ENCODE data around the gene NMS.

NMS gene, protein sequence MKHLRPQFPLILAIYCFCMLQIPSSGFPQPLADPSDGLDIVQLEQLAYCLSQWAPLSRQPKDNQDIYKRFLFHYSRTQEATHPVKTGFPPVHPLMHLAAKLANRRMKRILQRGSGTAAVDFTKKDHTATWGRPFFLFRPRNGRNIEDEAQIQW

GRCh38 chr2:100470182-100470581 is at the start of gene NMS:
Gene NMS (plus strand): TSS chr2:100470482. CDS start chr2:100470489, 7 bp downstream.
- Histone ChIP-seq H3K4me1 (ENCODE audit: control insufficient read depth, insufficient read depth, low read length) (peaks cover 3% of the 10 kb centered on the region), H3K9ac (ENCODE audit: low read depth, low read length) (no peak within 1 kb of the TSS), H3K9me3 (ENCODE audit: control insufficient read depth, insufficient read depth, low read length) (no peaks in the 10 kb centered on the region), H3K36me3 (ENCODE audit: control insufficient read depth, insufficient read depth, low read length) (no peaks in the 10 kb centered on the region), H3K4me3 (ENCODE audit: low read depth, low read length) (peak within 1 kb of the TSS; percentile 40), H3K27me3 (ENCODE audit: control insufficient read depth, insufficient read depth, low read length) (peaks cover 2% of the 10 kb centered on the region)

GRCh38 chr2:100422320-100423055 is 47.8 kb upstream of the NMS start:
- no peaks in the 10 kb centered on the region for H3K9me3 ChIP-seq (ENCODE audit: control insufficient read depth, insufficient read depth, low read length)
- no peak overlapping the region for H3K9ac ChIP-seq (ENCODE audit: low read depth, low read length)
- H3K27me3 ChIP-seq (ENCODE audit: control insufficient read depth, insufficient read depth, low read length): no peaks in the 10 kb centered on the region
- H3K4me1 ChIP-seq (ENCODE audit: control insufficient read depth, insufficient read depth, low read length): no peaks in the 10 kb centered on the region
- H3K36me3 ChIP-seq (ENCODE audit: control insufficient read depth, insufficient read depth, low read length): no peaks in the 10 kb centered on the region
- no peak overlapping the region for H3K4me3 ChIP-seq (ENCODE audit: low read depth, low read length)

DNA sequence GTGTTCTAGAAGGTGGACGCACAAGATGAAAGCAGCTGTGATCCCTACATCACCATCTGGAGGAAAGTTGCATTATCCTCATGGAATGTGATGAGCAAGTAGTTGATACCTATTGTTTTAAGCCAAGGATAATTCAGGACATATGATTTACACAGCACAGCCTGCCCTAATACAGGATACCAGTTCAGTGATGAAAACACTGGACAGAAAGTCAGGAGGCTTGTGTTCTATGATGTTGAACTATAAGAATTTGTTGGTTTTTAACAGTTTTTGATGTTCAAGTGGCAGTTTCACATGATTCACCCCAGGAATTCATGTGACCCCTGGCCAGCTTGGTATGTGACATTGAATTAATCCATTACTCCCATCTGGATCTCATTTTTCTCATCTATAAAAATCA is 46.7 kb upstream of the NMS start:
- Histone ChIP-seq H3K36me3 (ENCODE audit: control insufficient read depth, insufficient read depth, low read length) (no peaks in the 10 kb centered on the region), H3K27me3 (ENCODE audit: control insufficient read depth, insufficient read depth, low read length) (no peaks in the 10 kb centered on the region), H3K9ac (ENCODE audit: low read depth, low read length) (no peak overlapping the region), H3K4me1 (ENCODE audit: control insufficient read depth, insufficient read depth, low read length) (no peaks in the 10 kb centered on the region), H3K4me3 (ENCODE audit: low read depth, low read length) (no peak overlapping the region), H3K9me3 (ENCODE audit: control insufficient read depth, insufficient read depth, low read length) (no peaks in the 10 kb centered on the region)

- Histone ChIP-seq H3K9me3 (ENCODE audit: control insufficient read depth, insufficient read depth, low read length) (no peaks in the 10 kb centered on the region), H3K9ac (ENCODE audit: low read depth, low read length) (no peak overlapping the region), H3K4me1 (ENCODE audit: control insufficient read depth, insufficient read depth, low read length) (no peaks in the 10 kb centered on the region), H3K36me3 (ENCODE audit: control insufficient read depth, insufficient read depth, low read length) (no peaks in the 10 kb centered on the region), H3K4me3 (ENCODE audit: low read depth, low read length) (no peak overlapping the region), H3K27me3 (ENCODE audit: control insufficient read depth, insufficient read depth, low read length) (no peaks in the 10 kb centered on the region)
Measured at GRCh38 chr2:100424277-100424875, 45.9 kb upstream of the NMS start.

GRCh38 chr2:100425107-100425506 is 45.2 kb upstream of the NMS start:
- Histone ChIP-seq H3K4me3 (ENCODE audit: low read depth, low read length) (no peak overlapping the region), H3K9me3 (ENCODE audit: control insufficient read depth, insufficient read depth, low read length) (no peaks in the 10 kb centered on the region), H3K36me3 (ENCODE audit: control insufficient read depth, insufficient read depth, low read length) (no peaks in the 10 kb centered on the region), H3K4me1 (ENCODE audit: control insufficient read depth, insufficient read depth, low read length) (no peaks in the 10 kb centered on the region), H3K27me3 (ENCODE audit: control insufficient read depth, insufficient read depth, low read length) (no peaks in the 10 kb centered on the region), H3K9ac (ENCODE audit: low read depth, low read length) (no peak overlapping the region)

DNA sequence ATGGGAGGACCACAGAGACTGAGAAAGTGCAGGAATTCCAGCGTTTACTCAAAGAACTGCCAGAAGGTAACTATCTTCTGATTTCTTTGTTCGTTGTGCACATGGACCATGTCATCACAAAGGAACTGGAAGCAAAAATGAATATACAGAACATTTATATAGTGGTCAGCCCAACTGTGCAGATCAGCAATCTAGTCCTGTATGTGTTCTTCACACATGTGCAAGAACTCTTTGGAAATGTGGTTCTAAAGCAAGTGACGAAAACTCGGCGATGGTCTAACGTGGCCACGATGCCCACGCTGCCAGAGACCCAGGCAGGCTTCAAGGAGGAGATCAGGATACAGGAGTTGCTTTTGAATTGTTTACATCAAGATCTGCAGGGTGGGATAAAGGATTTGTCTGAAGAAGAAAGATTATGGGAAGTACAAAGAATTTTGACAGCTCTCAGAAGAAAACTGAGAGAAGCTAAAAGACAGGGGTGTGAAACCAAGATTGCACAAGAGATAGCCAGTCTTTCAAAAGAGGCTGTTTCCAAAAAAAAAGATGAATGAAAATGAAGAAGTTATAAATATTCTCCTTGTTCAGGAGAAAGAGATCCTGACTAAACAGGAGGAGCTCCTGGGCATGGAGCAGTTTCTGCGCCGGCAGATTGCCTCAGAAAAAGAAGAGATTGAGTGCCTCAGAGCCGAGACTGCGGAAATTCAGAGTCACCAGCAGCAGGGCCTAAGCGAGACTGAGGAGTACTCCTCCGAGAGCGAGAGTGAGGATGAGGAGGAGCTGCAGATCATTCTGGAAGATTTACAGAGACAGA is 44.5 kb upstream of the NMS start:
- no peaks in the 10 kb centered on the region for H3K27me3 ChIP-seq (ENCODE audit: control insufficient read depth, insufficient read depth, low read length)
- no peak overlapping the region for H3K9ac ChIP-seq (ENCODE audit: low read depth, low read length)
- H3K4me1 ChIP-seq (ENCODE audit: control insufficient read depth, insufficient read depth, low read length): no peaks in the 10 kb centered on the region
- no peaks in the 10 kb centered on the region for H3K36me3 ChIP-seq (ENCODE audit: control insufficient read depth, insufficient read depth, low read length)
- no peak overlapping the region for H3K4me3 ChIP-seq (ENCODE audit: low read depth, low read length)
- H3K9me3 ChIP-seq (ENCODE audit: control insufficient read depth, insufficient read depth, low read length): no peaks in the 10 kb centered on the region

DNA sequence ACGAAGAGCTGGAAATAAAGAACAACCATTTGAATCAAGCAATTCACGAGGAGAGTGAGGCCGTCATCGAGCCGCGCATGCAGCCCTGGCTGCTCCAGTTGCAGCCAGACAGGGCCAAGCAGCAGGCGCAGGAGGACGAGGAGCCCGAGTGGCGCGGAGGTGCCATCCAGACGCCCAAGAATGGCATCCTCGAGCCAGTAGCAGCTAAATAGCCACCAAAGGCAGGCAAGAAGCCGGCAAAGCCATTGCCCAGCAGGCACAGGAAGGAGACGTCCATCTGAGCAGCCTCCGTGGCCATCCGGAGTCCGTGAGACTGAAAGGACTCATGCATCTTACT is 43.9 kb upstream of the NMS start:
- no peaks in the 10 kb centered on the region for H3K27me3 ChIP-seq (ENCODE audit: control insufficient read depth, insufficient read depth, low read length)
- no peak overlapping the region for H3K9ac ChIP-seq (ENCODE audit: low read depth, low read length)
- no peaks in the 10 kb centered on the region for H3K4me1 ChIP-seq (ENCODE audit: control insufficient read depth, insufficient read depth, low read length)
- H3K36me3 ChIP-seq (ENCODE audit: control insufficient read depth, insufficient read depth, low read length): no peaks in the 10 kb centered on the region
- no peak overlapping the region for H3K4me3 ChIP-seq (ENCODE audit: low read depth, low read length)
- H3K9me3 ChIP-seq (ENCODE audit: control insufficient read depth, insufficient read depth, low read length): no peaks in the 10 kb centered on the region

DNA sequence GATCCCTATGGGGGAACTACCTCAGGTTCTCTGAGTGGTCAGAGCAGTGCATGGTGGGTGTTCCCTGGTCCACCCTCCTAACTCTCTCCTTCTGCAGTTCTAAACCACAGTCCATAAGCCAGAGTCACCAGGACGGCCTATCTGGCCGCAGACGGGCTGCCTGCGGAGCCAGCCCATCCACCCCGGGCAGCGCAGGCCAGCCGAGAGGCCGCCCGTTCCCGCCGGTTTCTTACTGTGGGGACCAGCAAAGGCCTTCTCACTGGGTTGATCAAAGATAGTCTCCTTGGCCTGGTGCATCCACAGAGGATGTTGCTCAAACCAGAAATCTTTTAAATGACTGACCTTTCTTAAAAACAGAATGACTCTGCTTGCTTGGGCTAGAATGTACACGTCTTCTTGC is 43.2 kb upstream of the NMS start:
- Histone ChIP-seq H3K4me1 (ENCODE audit: control insufficient read depth, insufficient read depth, low read length) (no peaks in the 10 kb centered on the region), H3K9ac (ENCODE audit: low read depth, low read length) (no peak overlapping the region), H3K36me3 (ENCODE audit: control insufficient read depth, insufficient read depth, low read length) (no peaks in the 10 kb centered on the region), H3K27me3 (ENCODE audit: control insufficient read depth, insufficient read depth, low read length) (no peaks in the 10 kb centered on the region), H3K9me3 (ENCODE audit: control insufficient read depth, insufficient read depth, low read length) (no peaks in the 10 kb centered on the region), H3K4me3 (ENCODE audit: low read depth, low read length) (no peak overlapping the region)

DNA sequence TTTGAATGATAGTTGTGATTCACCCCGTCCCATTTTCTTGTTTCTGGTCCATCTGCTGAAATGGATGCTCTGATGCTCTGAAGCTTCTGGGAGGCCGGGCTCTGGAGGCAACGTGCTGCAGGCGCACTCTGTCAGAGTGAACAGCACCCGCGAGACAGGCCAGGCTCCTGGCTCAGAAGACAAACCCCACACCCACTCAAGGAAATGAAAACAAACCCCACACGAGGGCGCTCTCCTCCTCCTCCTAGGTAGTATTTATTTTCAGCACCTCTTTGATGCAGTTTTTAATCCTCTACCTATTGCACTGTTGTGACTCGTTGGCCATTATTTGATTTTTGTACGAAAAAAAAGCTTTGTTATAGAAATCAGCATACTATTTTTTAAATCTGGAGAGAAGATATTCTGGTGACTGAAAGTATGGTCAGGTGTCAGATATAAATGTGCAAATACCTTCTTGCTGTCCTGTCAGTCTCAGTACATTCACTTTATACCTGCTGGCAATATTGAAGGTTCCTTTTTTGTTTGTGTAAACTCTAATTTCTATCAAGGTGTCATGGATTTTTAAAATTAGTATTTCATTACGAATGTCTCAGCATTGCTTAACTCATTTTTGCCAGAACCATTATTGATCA is 42.5 kb upstream of the NMS start:
- Histone ChIP-seq H3K27me3 (ENCODE audit: control insufficient read depth, insufficient read depth, low read length) (no peaks in the 10 kb centered on the region), H3K9ac (ENCODE audit: low read depth, low read length) (no peak overlapping the region), H3K4me1 (ENCODE audit: control insufficient read depth, insufficient read depth, low read length) (no peaks in the 10 kb centered on the region), H3K9me3 (ENCODE audit: control insufficient read depth, insufficient read depth, low read length) (no peaks in the 10 kb centered on the region), H3K36me3 (ENCODE audit: control insufficient read depth, insufficient read depth, low read length) (no peaks in the 10 kb centered on the region), H3K4me3 (ENCODE audit: low read depth, low read length) (no peak overlapping the region)

DNA sequence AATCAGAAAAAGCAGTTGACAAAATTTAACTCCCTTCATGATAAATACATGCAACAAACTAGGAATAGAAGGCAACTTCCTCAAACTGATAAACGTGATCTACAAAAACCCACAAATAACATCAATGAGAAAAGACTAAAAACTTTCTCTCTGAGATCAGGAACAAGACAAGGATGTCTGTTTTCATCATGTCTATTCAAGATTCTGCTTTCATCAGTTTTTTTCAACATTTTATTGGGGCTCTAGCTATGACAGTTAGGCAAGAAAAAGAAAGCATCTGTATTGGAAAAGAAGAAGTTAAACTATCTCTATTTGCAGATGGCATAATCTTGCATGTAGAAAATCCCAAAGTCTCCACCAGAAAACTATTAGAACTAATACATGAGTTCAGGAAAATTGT is 40.6 kb upstream of the NMS start:
- H3K4me1 ChIP-seq (ENCODE audit: control insufficient read depth, insufficient read depth, low read length): no peaks in the 10 kb centered on the region
- H3K9me3 ChIP-seq (ENCODE audit: control insufficient read depth, insufficient read depth, low read length): no peaks in the 10 kb centered on the region
- no peak overlapping the region for H3K4me3 ChIP-seq (ENCODE audit: low read depth, low read length)
- H3K9ac ChIP-seq (ENCODE audit: low read depth, low read length): no peak overlapping the region
- H3K36me3 ChIP-seq (ENCODE audit: control insufficient read depth, insufficient read depth, low read length): no peaks in the 10 kb centered on the region
- no peaks in the 10 kb centered on the region for H3K27me3 ChIP-seq (ENCODE audit: control insufficient read depth, insufficient read depth, low read length)

- no peak overlapping the region for H3K4me3 ChIP-seq (ENCODE audit: low read depth, low read length)
- no peak overlapping the region for H3K9ac ChIP-seq (ENCODE audit: low read depth, low read length)
- H3K9me3 ChIP-seq (ENCODE audit: control insufficient read depth, insufficient read depth, low read length): no peaks in the 10 kb centered on the region
- no peaks in the 10 kb centered on the region for H3K27me3 ChIP-seq (ENCODE audit: control insufficient read depth, insufficient read depth, low read length)
- H3K36me3 ChIP-seq (ENCODE audit: control insufficient read depth, insufficient read depth, low read length): no peaks in the 10 kb centered on the region
- no peaks in the 10 kb centered on the region for H3K4me1 ChIP-seq (ENCODE audit: control insufficient read depth, insufficient read depth, low read length)
Measured at GRCh38 chr2:100437751-100438150, 32.5 kb upstream of the NMS start.

Measured in iPS-15b (cell line).